Stromal cell of bone marrow (primary cell): ENCODE results near the gene CLEC16A.
A peak's percentile ranks its signal among the peaks of the same experiment; 100 is the strongest.

ENCODE experiments used
- DNase-seq: peaks from one replicate; pipeline ENCODE4 v3.0.0-alpha.2; 2012; ENCODE audit warnings: low read depth

Gene CLEC16A

GRCh38 chr16:10992797-10993196, 48.4 kb downstream of the CLEC16A start:
- peak; percentile 69 for DNase-seq

DNA sequence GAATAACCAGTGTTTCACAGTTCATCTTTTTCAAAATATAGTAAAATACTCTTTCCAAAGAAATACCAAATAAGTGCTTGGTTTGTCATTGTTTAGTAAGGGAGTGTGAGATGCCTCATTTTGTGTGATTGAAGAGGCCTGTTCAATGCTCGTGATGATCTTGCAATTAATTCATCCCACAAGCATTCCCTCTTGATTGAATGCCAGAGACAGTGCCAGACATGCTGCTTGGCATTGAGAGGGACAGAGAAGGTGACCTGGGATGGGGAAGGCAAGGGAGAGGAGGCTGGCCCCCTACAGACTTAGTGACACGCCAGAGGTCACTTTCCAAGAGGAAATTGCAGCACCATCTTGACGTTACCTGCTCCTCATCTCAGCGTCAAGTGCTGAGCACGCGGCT, 49.3 kb downstream of the CLEC16A start:
- no peak for DNase-seq

- no peak for DNase-seq
Measured at GRCh38 chr16:10994571-10994970, 50.2 kb downstream of the CLEC16A start.

GRCh38 chr16:10995565-10995964, 51.2 kb downstream of the CLEC16A start:
- no peak for DNase-seq

DNA sequence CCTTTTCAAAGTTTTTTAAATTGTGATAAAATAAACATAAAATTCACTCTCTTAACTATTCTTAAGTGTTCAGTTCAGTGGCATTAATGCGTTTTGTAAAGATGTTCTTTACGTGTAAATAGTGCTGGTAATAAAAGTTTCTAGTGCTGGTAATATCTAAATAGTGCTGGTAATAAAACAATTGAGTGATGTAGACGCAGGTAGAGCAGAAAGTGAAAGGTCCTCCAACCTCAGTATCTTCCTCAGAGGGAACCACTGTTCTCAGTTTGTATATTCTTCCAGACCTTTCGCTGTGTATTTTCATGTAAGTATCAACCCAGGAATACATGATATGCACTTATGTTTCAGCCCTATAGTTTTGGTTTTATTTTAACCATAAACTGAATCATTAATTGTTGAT, 53.1 kb downstream of the CLEC16A start:
- DNase-seq = no peak

DNA sequence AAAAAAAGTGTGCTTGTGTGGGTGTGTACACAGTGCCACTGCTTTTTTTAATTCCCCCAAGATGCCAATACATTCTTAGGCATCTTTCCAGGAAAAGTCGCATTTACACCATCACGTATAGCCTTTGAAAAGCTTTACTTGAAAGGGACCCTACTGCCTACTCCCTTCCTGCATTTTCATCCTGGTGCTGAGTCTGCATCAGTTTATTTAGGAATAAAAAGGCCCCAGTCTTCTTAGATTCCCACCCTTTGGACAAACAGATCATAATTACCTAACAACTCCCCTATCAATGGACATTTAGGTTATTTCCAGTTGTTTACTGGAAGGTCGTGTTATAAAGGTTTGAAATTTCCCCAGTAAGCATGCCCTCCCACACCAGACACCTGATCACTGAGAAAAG, 54.9 kb downstream of the CLEC16A start:
- DNase-seq = no peak

DNA sequence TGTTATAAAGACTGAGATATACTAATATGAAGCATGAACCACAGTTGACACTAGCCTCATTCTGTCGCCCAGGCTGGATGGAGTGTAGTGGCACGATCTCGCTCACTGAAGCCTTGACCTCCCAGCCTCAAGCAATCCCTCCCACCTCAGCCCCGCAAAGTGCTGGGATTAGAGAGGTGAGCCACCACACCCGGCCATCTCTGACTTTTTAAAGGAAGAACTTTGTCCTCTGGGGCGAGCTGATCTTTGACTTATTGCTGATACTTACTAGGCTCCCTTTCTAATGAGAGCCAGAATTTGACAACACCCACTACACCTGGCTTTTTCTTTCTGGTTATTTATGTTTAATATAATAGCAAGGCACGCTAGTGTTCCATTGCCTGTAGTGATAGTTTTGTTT, 57.2 kb downstream of the CLEC16A start:
- DNase-seq = no peak

DNA sequence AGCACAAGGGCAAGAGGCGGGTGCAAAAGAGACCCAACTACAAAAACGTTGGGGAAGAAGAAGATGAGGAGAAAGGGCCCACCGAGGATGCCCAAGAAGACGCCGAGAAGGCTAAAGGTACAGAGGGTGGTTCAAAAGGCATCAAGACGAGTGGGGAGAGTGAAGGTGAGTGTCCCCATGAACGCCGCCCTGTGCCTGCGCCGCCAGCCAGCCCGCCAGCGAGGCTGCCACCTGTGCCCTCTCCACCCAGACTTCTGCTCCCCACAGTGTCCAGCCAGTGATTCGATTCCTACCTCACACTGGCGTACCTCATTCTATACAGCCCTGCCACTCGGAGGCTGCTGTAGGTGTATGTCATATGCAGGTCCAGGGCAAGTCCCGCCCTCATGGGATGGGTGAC, 58.8 kb downstream of the CLEC16A start:
- DNase-seq = no peak

DNA sequence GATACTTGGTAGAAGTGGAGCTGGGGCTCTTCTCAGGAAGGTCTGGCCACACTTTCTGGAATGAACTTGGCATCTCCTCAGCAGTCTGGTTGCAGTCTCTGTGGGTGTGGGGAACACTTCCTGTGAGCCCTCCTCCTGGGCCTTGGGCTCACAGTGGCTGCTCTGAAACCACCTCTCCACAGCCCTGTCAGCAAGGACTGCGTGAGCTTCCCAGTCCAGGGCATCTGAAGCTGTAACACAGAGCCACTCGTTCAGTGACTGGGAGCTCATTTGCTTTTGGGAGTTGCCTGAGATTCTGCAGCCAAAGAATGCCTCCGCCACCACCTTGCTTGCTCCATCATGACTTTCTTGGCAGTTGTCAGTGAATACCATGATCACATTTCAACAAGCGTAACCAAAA, 60.0 kb downstream of the CLEC16A start:
- DNase-seq = no peak

- no peak for DNase-seq
Measured at GRCh38 chr16:11004973-11005610, 60.7 kb downstream of the CLEC16A start.

DNA sequence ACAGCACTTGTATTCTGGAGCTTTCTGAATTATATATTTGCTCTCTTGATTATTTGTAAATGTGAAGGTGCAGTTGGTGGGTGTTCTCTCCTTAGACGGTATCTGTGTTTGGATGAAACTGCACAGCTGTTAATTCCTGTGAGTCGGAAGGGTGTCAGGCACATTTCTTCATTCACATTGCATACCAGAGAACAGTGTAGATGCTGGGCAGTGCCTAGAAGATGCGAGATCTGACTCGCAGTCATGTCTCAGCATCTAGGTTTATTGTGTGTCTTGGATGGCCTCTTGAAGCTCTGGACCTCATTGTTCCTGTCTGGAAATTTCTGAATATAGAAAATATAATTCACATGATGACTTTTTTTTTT, 61.2 kb downstream of the CLEC16A start:
- DNase-seq = no peak

- DNase-seq = no peak
Measured at GRCh38 chr16:11006656-11007055, 62.3 kb downstream of the CLEC16A start.

DNA sequence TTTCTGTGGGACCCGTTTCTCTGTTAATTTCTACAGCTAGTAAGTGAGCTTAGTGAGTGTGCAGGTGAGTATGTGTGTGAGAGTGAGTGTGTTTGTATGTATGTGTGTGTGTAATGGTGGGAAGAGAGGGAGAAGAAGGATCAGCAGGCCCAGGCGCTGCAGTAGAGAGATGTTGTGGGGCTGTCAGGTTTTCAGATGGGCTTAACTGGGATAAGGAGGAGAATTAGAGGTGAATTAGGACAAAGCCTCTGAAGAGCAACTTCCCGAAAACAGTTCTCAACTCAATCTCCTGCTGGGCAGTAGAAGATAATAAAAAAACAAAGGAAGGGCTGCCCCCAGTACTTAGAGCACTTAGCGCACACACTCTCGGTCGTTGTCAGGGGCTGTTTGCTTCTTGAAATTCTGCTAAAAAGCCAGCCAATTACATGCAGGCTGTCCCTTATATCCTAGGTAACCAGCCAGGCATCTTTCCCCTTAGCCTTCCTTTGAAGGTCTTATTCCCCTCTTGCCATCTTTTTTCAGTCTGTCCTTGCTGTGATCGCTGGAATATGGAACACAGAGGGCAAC, 63.4 kb downstream of the CLEC16A start:
- no peak for DNase-seq

DNA sequence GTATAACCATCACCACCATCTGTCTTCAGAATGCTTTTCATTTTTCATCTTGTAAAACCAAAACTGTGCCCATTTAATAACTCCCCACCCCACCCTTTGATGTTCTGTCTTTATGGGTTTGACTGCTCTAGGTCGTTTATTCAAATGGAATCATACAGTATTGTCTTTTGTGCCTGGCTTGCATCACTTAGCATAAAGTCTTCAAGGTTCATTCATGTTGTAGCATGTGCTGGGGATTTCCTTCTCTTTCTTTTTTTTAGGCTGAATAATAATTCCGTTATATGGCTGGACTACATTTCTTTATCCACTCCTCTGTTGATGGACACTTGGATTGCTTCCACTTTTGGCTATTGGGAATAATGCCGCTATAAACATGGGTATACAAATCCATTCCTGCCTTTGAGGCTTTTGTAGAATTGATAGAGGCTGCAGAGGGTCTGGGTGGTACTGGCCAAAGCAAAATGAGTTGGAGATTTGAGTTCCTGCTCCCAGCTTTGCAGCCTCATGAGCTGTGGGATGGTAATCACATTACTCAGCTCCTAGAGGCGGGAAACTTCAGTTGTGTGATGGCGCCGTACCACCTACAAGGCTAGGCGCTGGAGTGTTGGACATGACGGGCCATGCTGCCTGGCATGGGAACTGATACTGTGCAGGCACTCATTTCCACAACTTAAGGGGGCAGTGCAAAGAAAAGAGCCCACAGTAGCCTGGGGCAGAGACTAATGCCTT, 64.8 kb downstream of the CLEC16A start:
- no peak for DNase-seq

DNA sequence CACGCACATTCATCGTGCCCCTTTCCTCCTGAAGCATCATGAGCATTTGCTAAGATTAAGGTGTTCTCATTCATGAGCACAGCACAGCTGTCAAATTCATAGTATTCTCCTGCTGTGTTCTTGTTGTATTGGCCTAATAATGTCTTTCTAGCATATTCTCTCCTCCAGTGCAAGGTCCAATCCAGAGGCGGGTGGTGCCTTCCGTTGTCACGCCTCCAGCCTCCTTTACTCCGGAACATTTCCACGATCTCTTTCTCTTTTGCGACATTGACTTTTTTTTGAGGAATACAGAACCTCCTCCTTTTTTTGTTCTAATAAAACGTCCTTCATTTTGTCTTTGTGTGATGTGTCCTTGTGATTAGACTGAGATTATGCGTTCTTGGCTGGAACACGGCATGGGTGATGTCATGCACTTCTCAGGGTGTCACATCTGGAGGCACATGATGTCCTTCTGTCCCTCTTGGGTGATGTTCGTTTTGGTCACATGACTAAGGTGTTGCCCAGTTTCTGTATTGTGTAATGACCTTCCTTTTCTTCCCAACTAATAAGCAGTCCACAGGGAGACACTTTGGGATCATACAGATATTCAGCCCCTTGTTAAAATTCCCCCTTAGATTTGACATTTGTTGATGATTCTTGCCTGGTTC, 66.3 kb downstream of the CLEC16A start:
- no peak for DNase-seq

DNA sequence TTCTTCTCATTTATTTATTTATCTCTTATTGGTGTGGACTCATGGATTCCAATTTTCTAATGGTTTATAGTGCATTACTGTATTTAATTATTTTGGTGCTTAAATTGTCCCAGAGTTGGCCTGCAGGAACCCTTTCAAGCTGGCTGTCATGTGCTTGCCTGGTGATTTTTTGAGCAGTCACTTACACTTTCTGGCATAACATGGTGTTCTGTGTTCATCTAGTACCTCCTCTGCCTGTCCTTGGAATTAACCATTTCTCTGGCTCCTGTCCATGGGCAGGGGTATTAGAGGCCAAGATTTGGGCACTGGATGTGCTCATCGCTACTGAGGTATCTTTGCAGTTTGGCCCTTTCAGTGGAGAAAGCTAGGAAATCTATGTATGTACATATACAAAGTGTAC, 67.0 kb downstream of the CLEC16A start:
- DNase-seq = no peak

DNA sequence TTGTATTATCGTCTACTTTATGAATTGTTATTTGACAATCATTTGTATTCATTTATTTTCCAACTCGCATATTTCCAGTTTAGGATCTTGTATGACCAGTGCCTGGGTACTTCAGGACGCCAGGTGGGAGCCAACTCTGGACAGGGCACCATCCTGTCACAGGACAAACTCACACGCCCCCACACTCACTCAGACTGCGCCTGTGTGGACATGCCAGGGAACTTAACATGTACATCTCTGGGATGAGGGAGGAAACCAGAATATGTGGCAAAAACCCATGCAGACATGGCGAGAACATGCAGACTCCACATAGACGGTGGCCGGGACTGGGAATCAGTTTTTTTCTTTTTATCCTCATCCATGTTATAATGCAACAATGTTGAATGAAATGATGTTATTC, 68.5 kb downstream of the CLEC16A start:
- no peak for DNase-seq

DNA sequence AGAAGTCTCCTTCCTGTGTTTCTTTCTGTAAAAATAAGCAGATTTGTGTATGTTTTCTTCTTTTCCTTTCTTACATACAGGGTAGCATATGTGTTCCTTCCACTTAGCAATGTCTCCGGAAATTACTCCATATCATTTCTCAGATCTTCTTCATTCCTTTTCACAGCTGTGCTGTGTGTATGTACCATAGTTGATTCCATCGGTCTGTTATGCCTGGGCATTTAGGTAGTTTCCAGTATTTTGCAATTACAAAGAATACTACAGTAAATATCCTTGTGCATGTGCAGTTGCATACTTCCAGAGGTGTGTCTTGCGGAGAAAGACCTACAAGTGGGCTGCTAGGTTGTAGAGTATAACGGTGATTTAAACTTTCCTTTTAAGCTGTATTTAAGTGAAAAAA, 69.8 kb downstream of the CLEC16A start:
- DNase-seq = no peak

- DNase-seq = no peak
Measured at GRCh38 chr16:11015076-11015475, 70.7 kb downstream of the CLEC16A start.

- no peak for DNase-seq
Measured at GRCh38 chr16:11015607-11016006, 71.2 kb downstream of the CLEC16A start.

GRCh38 chr16:11016524-11016988, 72.2 kb downstream of the CLEC16A start:
- no peak for DNase-seq

DNA sequence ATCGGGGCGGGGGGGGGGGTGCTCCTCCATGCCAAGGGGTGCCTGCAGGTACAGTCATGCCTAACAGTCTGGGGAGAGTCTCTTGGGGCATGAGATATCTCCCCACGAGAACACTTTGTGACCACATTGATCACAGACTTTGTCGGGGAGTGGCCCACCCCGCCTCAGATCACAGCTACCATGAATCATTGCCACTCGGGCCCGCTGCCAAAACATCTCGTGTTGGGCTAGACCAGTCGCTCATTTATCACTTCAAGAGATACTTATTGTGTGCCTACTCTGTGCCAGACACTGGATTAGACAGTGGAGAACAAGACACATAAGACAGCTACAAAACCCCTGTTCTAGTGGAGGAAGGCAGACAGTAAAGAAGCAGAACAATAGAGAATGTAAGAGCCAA, 72.6 kb downstream of the CLEC16A start:
- DNase-seq = peak; percentile 18

DNA sequence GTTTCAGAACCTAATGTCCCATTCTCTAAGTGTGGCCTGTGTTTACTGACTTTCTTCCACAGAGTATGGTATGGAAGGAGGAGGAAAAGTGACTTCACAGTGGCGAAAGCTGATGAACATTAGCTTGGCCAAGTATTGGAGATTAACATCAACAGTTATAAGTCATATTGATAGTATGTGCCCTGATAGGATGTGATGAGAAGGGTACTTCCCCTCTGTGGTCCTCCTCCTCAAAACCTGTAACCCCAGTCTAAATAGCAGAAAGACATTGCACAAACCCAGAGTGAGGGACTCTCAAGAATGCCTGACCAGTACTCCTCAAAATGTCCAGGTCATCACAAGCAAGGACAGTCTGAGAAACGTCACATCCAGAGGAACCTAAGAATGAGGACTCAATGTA, 73.1 kb downstream of the CLEC16A start:
- DNase-seq = no peak
